OCI-LY3 (cell line): ENCODE data around the gene FAM184B.

Source experiments
- CTCF ChIP-seq: fragments of 200-600, 300-600 bp; sonication (generic); IDR thresholded peaks from 2 replicates; pipeline ENCODE4 v1.5.1; 2014; ENCODE audit warnings: antibody characterized with exemption, low read length, low read depth
- EZH2phosphoT487 ChIP-seq: fragments of 200-600 bp; shearing (Covaris generic); IDR thresholded peaks from 2 replicates; pipeline ENCODE4 v1.6.1; 2018; ENCODE audit warnings: antibody characterized with exemption, mixed run types, low read depth

- TF ChIP-seq CTCF (no peak), EZH2phosphoT487 (no peak)
These were observed 79.5 kb downstream of the FAM184B start for GRCh38 chr4:17701882-17702281.
